ENCODE measurements around the gene GRM2.

The GRM2 gene

GRCh38 chr3:51680663-51681230 lies 26.1 kb upstream of the GRM2 start:
- no peak for FAIRE-seq

DNA sequence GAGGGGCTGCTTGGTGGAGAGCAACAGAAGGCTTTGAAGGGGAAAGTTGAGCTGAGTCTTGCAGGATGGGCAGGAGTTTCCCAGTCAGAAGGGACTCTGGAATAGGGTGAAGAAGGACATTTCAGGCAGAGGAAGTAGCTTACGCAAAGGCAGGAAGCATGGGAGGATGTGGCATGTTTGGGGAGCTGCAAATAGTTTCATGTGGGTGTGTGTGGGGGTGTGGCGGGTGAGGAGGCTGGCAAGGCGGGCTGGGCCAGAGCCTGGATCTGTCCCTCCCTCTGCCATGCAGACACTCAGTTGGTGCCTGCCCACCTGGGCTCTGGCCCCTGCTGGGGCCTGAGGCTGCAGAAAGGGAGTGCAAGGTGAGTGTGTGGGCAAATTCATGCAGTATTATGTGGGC lies 25.4 kb upstream of the GRM2 start:
- FAIRE-seq = no peak

DNA sequence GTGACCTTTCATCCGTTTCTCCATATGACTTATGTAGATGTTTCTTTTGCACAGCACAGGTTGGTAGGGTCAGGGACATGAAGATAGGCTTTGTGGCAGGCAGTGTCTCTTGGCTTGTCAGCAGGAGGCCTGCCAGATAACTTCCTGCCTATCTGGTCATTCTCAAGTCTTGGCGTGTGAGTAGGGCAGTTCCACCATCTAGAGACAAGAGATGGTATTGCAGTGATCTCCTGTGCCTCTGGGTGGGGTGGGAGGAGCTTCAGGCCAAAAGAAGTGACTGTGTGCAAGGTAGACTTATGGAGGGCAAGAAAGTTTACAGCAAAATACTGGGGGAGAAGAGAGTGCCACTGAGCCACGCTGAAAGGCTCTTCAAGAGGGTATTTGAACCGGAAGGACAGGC lies 24.8 kb upstream of the GRM2 start:
- no peak for FAIRE-seq

DNA sequence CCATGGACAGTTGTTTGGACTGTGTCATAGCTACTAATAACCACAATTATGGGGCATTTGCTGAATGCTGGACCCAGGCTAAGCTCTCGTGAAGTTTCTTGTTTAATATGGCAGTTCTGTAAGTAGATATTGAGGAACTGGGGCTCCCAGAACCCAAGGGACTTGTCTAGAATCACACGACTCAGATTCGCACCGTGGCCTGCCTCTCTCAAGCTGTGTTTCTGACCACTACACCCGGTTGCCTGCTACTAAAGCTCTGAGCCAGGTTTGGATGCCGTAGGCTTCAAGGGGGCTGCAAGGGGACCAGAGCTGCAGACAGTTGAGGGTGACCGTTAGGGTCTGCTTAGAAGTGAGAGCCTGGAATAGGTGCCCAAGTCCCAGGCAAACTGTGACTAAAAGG lies 24.3 kb upstream of the GRM2 start:
- FAIRE-seq = no peak

GRCh38 chr3:51683566-51683965 lies 23.3 kb upstream of the GRM2 start:
- no peak for FAIRE-seq

DNA sequence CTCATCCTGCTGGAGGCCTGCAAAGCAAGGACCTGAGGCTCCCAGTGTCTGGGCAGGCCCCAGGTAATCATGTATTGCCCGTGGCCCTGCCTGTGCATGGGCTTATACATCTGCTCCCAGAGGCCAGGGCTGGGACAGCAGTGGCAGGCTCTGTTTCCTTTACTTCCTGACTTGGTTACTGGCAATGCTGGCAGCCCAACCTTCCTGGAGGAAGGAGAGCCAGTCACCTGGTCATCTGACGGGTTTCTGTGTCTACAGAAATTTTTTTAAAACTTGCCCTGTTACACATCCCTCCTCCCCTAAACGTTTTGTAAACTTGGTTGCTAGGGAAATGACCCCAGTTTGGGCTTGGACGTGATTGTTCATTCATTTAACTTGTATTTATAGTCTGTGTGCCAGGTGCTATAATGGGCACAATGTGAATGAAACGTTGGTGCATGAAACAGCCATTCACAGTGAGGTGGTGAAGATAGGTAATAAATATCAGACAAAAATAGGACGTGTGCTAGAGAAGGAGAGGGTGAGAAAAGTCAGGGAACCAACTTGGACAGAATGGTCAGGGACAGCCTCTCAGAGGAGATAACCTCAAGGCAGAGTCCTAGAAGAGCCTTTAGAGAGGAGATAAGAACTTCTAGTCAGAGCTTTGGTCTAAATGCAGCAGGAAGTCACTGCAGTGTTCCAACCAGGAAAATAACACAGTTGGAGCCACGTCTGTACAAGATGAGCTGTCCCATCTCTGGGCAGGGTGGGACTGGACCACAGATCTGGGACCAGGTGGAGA lies 21.7 kb upstream of the GRM2 start:
- no peak for FAIRE-seq

GRCh38 chr3:51686056-51686455 lies 20.8 kb upstream of the GRM2 start:
- FAIRE-seq = no peak

DNA sequence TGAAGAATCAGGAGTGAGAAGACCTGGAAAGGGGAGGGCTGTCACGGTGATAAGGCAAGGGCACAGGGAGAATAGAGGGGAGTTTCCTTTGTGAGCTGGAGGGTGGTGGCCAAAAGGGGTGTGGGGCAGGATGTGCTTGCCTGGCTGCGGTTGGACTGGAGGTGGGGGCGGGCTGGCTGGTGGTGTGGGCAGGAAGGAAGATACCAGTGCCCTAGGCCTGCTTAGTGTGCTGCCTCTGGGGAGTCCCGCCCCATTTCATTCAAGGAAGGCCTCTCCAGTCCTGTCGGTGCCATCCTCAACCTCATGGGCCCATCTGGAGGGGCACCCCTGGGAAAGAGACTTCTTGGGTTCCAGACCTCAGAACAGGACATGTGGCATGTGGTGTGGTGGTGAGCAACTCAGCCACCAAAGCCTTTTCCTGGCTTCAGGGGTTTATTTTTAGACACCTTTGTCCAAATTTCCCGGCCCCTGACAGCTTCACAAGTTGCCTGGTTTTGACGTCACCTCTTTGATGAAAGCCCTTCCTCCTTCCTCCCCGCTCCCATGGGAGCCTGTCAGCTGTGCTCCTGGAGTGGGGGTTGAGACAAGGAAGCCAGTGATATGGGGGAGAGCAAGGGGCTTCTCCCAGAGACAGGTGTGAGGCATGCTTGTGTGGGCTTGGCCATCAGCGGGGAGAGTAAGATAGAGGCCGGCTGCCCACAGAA lies 20.2 kb upstream of the GRM2 start:
- FAIRE-seq = no peak

GRCh38 chr3:51687431-51688205 lies 19.2 kb upstream of the GRM2 start:
- no peak for FAIRE-seq

DNA sequence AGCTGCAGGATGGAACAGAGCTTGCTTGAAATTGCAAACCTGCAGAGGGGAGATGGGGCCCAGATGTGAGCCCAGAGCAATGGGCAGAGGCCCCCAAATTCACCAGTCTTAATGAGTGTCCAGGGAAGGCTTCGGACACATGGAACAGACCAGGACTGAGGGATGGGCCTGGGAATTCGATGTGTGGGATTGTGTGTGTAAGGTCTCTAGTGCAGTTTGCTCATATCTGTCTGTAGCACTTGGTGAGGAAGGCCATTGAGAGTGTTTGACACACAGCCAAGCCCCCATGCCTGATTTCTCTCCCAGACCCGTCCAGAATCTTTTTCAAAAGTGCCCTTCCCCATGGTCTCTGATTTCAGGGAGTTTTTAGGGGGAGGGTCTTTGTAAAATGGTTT lies 18.7 kb upstream of the GRM2 start:
- FAIRE-seq = no peak

GRCh38 chr3:51691021-51691420 lies 15.8 kb upstream of the GRM2 start:
- FAIRE-seq = no peak

DNA sequence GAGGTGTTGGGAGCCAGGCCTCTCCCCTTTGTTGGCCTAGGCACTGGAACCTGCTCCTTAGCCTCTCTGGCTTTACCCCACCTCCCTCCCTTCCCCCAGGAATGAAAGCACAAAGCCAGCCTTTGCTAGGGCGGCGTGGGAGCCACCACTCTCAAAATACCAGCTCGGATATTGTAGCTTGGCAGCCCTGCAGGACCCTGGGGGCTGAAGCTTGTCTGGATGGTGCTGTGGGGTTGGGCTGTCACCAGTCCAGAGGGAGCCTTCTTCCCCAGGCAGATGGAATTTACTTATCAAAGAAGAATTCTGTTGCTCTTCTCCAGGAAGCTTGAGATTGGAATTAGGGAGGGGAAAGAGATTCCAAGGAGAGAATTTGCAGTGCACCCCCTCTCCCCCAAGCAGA lies 14.9 kb upstream of the GRM2 start:
- FAIRE-seq = no peak

- no peak for FAIRE-seq
These were observed 13.9 kb upstream of the GRM2 start for GRCh38 chr3:51692980-51693395.

GRCh38 chr3:51696954-51697353 lies 9.9 kb upstream of the GRM2 start:
- no peak for FAIRE-seq

- FAIRE-seq = no peak
These were observed 8.7 kb upstream of the GRM2 start for GRCh38 chr3:51698209-51698608.

- FAIRE-seq = no peak
These were observed 6.5 kb upstream of the GRM2 start for GRCh38 chr3:51700403-51700802.

DNA sequence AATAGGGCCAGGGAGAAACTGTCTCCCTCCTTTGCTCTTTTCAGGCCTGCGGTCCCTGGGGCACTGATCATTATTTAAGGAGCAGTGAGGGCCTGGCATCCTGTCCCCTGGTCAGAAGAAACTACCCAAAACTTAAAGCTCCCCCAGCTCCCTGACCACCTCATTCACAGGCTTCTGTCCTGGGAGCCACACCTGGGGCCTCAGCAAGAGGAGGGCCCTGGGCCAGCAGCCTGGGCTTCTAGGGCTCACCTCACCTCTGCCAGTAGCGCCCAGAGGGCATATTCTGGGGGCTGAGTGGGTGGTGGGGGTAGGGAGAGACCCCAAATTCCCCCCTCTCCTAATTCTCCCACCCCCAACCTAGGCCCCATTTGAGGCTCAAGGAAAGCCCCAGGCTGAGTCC lies 4.7 kb upstream of the GRM2 start:
- FAIRE-seq = no peak

DNA sequence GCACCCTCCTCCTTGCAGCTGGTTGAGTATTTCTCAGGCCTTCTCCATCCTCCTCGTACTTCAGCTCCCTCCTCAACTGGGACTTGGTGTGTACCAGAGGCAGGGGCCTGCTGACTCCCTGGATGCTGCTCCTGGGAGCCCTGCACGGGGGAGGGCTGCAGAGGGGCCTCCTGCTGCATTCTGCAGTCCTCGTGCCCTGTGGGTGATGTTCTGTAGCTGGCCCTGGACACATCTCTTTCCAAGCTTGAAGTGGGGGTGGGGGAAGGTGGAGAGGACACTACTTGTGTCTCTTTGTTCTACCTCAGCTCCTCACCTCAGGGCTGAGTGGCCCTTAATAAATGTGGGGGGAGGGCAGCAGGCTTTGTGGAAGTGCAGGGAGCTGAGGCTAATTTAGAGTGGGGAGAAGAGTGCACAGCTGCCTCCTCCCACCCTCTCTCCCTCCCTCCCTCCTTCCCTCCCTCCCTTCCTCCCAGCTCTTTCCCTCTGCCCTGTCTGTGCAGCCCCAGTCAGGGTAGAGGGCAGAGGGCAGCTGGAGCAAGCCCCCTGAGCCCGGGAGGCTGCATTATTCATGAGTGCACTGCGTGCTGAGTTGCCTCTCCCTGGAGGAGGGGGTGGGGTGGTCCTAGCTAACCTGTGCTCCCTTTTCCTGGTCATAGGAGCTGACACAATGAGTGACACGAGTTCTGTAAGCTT lies 3.7 kb upstream of the GRM2 start:
- FAIRE-seq = no peak

GRCh38 chr3:51703761-51704510 lies 2.9 kb upstream of the GRM2 start:
- no peak for FAIRE-seq

GRCh38 chr3:51704511-51704950 lies 2.3 kb upstream of the GRM2 start:
- FAIRE-seq = no peak

- FAIRE-seq = no peak
These were observed 1.4 kb upstream of the GRM2 start for GRCh38 chr3:51705276-51706020.
